Progenitor cell of endocrine pancreas (in vitro differentiated cells): Measurements from ENCODE around the gene AK2. TPM values are rescaled to one million over a fixed set of nuclear protein-coding genes. Genes with fewer than 3 reads are reported as not detected.

Source experiments
- DNase-seq: peaks from one replicate; pipeline ENCODE4 v3.0.0; 2021; ENCODE audit warnings: low spot score; ENCODE audit not compliant: unreplicated experiment
- H3K27ac Mint-ChIP-seq: 2 replicates; pipeline ENCODE4 v1.8.0; 2021; ENCODE audit warnings: mild to moderate bottlenecking, moderate library complexity, mixed read lengths
- H3K27me3 Mint-ChIP-seq: 2 replicates; pipeline ENCODE4 v1.8.0; 2021; ENCODE audit warnings: mixed read lengths
- H3K36me3 Mint-ChIP-seq: 2 replicates; pipeline ENCODE4 v1.8.0; 2022; ENCODE audit warnings: mixed read lengths; ENCODE audit not compliant: insufficient read depth
- H3K4me1 Mint-ChIP-seq: 2 replicates; pipeline ENCODE4 v1.8.0; 2021; ENCODE audit warnings: low read depth, mixed read lengths
- H3K4me3 Mint-ChIP-seq: 2 replicates; pipeline ENCODE4 v1.8.0; 2021; ENCODE audit warnings: low read depth, mild to moderate bottlenecking, moderate library complexity, mixed read lengths
- H3K9me3 Mint-ChIP-seq: 2 replicates; pipeline ENCODE4 v1.8.0; 2021; ENCODE audit warnings: low read depth, mixed read lengths
- CTCF ChIP-seq: fragments of 200-600 bp; sonication (generic); IDR thresholded peaks from one replicate; pipeline ENCODE4 v1.5.0; 2021; ENCODE audit warnings: antibody characterized with exemption, mild to moderate bottlenecking; ENCODE audit not compliant: unreplicated experiment
- total RNA-seq: library from RNA; stranded (reverse); gene quantifications from 2 replicates; pipeline ENCODE4 v1.2.1, GENCODE V29; 2021

AK2 gene
- total RNA-seq, 1 donor from 2014 or later = 116 TPM

- H3K27ac Mint-ChIP-seq = no peak overlapping the region
Observed at GRCh38 chr1:33060579-33061083, 23.9 kb upstream of the AK2 start.

GRCh38 chr1:33057095-33057494 lies 20.4 kb upstream of the AK2 start:
- Mint-ChIP-seq H3K4me1 (no peaks in the 10 kb centered on the region), H3K27ac (no peak overlapping the region), H3K36me3 (peaks cover 2% of the 10 kb centered on the region), H3K27me3 (no peaks in the 10 kb centered on the region), H3K9me3 (peaks cover 6% of the 10 kb centered on the region), H3K4me3 (no peak overlapping the region)
- no peak for TF ChIP-seq CTCF
- no peak for DNase-seq

More at GRCh38 chr1:33060579-33061083, 23.9 kb upstream of the AK2 start:
- Mint-ChIP-seq H3K4me1 (no peaks in the 10 kb centered on the region), H3K36me3 (peaks cover 7% of the 10 kb centered on the region), H3K4me3 (no peak overlapping the region), H3K9me3 (peaks cover 28% of the 10 kb centered on the region), H3K27me3 (no peaks in the 10 kb centered on the region)
- TF ChIP-seq CTCF = no peak
- no peak for DNase-seq

- H3K27ac Mint-ChIP-seq = no peak overlapping the region
- TF ChIP-seq CTCF = no peak
- DNase-seq = no peak
- H3K36me3 Mint-ChIP-seq = no peaks in the 10 kb centered on the region
- H3K4me3 Mint-ChIP-seq = no peak overlapping the region
- H3K9me3 Mint-ChIP-seq = peaks cover 3% of the 10 kb centered on the region
- H3K4me1 Mint-ChIP-seq = no peaks in the 10 kb centered on the region
- H3K27me3 Mint-ChIP-seq = no peaks in the 10 kb centered on the region
Observed at GRCh38 chr1:33056426-33056825, 19.7 kb upstream of the AK2 start.

- Mint-ChIP-seq H3K36me3 (peaks cover 1% of the 10 kb centered on the region), H3K4me3 (no peak overlapping the region), H3K27me3 (no peaks in the 10 kb centered on the region), H3K27ac (no peak overlapping the region), H3K9me3 (peaks cover 6% of the 10 kb centered on the region), H3K4me1 (no peaks in the 10 kb centered on the region)
- TF ChIP-seq CTCF = peak; percentile 75
- DNase-seq = peak; percentile 27
Observed at GRCh38 chr1:33055210-33056008, 18.7 kb upstream of the AK2 start.

- Mint-ChIP-seq H3K36me3 (peaks cover 1% of the 10 kb centered on the region), H3K9me3 (peaks cover 6% of the 10 kb centered on the region), H3K27me3 (no peaks in the 10 kb centered on the region), H3K4me3 (no peak overlapping the region), H3K4me1 (no peaks in the 10 kb centered on the region), H3K27ac (no peak overlapping the region)
- DNase-seq = no peak
- no peak for TF ChIP-seq CTCF
Observed at GRCh38 chr1:33050221-33051076, 13.8 kb upstream of the AK2 start.
